GM12892 (cell line): ENCODE data around the gene BST1.

ENCODE experiments used
- POLR2A ChIP-seq: IDR thresholded peaks from 2 replicates; pipeline ENCODE4 v1.6.1; 2011; ENCODE audit warnings: low read depth, low read length, control low read depth
- POLR2AphosphoS5 ChIP-seq: IDR thresholded peaks from 2 replicates; pipeline ENCODE4 v1.6.1; 2011; ENCODE audit warnings: low read depth, low read length, control low read depth

GRCh38 chr4:15740764-15741404, 38.0 kb downstream of the BST1 start:
- TF ChIP-seq POLR2A (no peak), POLR2AphosphoS5 (no peak)
